Cardiac fibroblast (primary cell): Measurements from ENCODE around the gene ENTPD7.
"Not testable (repeated sequence)": the region's sequence is repeated elsewhere in the genome, so short reads cannot be mapped to it uniquely, and the experiment has no call there.

ENCODE experiments used
- DNase-seq, 2 donors: peaks; one replicate each; pipeline versions ENCODE4 v3.0.0 to v3.0.0-alpha.2; 2010; ENCODE audit warnings: low read depth in 2 of 2
- H3K4me3 ChIP-seq, 2 donors: replicated peaks in 1 of 2; 1 replicate in 1 of 2; 2 replicates in 1 of 2; pipeline ENCODE4 v1.5.1; 2011; ENCODE audit warnings: low read depth in 2 of 2, low read length in 2 of 2, mild to moderate bottlenecking in 2 of 2, moderate library complexity in 1 of 2
- CTCF ChIP-seq: IDR thresholded peaks from one replicate; pipeline ENCODE4 v1.5.1; 2011; ENCODE audit warnings: low read depth, mild to moderate bottlenecking, low read length, inconsistent platforms

Gene ENTPD7

DNA sequence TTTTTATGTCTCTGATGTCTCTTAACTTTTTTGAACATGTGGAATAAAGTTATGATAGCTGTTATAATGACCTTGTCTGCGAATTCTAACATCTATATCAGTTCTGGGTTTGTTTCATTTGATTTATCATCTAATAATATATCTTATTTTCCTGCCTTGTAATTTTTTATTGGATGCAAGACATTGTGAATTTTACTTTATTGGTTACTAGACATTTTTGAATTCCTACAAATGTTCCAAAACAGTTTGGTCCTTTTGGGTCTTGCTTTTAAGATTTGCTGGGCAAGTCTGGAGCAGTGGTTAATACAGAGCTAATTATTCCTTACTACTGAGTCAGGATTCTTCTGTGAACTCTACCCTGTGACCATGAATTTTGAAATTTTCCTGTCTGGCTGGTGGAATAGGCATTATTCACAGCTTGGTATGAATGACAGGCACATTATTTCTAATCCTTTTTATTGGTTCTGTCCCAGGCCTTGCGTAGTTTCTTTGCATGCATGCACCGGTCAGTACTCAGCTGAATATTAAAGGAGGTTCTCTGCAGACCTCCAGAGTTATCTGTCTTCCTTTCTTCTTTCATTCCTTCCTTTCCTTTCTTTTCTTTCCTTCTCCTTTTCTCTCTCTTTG lies 81.7 kb downstream of the ENTPD7 start:
- TF ChIP-seq CTCF, result no peak
- no peak overlapping the region for H3K4me3 ChIP-seq
- peak in 1 of 2 donors; percentile 32 for DNase-seq

- peak in 1 of 2 donors; percentile 78 for DNase-seq
- no peak for TF ChIP-seq CTCF
- H3K4me3 ChIP-seq, result no peak overlapping the region
These were observed 82.9 kb downstream of the ENTPD7 start for GRCh38 chr10:99742254-99742653.

DNA sequence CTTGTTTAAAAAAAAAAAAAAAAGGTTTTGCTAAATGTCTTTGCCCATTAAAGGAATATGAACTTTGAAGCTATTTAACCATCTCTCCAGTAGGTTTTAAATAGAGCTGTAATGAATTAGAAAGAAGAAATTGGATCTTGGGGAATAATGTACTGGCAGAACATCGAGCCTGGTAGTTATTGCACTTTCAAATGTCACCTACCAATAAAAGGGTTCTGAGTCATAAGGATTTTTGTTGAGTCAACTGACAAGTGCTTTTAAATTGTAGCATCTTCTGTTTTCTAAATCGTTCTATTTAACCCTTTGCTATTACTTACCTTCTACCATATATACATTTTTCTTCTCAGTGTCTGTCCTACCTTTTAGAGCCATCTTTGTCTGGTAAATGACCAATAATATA lies 83.4 kb downstream of the ENTPD7 start:
- TF ChIP-seq CTCF, result no peak
- peak in 1 of 2 donors; percentile 60 for DNase-seq
- H3K4me3 ChIP-seq, result no peak overlapping the region

GRCh38 chr10:99743841-99744240 lies 84.5 kb downstream of the ENTPD7 start:
- no peak overlapping the region for H3K4me3 ChIP-seq
- no peak for DNase-seq
- no peak for TF ChIP-seq CTCF

DNA sequence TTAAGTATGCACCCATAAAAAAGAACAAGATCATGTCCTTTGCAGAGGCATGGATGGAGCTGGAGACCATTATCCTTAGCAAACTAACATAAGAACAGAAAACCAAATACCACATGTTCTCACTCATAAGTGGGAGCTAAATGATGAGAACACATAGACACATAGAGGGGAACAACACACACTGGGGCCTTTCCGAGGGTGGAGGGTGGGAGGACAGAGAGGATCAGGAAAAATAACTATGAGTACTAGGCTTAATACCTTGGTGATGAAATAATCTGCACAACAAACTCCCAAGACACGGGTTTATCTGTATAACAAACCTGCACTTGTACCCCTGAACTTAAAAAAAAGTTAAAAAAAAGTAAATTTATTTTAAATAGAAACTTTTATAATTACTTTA lies 86.9 kb downstream of the ENTPD7 start:
- H3K4me3 ChIP-seq, DNase-seq: not testable (repeated sequence)

- no peak for TF ChIP-seq CTCF
- DNase-seq, result no peak
- no peak overlapping the region for H3K4me3 ChIP-seq
These were observed 89.6 kb downstream of the ENTPD7 start for GRCh38 chr10:99748823-99749451.

GRCh38 chr10:99750641-99751040 lies 91.3 kb downstream of the ENTPD7 start:
- DNase-seq, result no peak
- no peak for TF ChIP-seq CTCF

More at GRCh38 chr10:99750641-99751040, 91.3 kb downstream of the ENTPD7 start:
- no peak overlapping the region for H3K4me3 ChIP-seq
